Measurements from ENCODE around the gene DAAM1.

DNA sequence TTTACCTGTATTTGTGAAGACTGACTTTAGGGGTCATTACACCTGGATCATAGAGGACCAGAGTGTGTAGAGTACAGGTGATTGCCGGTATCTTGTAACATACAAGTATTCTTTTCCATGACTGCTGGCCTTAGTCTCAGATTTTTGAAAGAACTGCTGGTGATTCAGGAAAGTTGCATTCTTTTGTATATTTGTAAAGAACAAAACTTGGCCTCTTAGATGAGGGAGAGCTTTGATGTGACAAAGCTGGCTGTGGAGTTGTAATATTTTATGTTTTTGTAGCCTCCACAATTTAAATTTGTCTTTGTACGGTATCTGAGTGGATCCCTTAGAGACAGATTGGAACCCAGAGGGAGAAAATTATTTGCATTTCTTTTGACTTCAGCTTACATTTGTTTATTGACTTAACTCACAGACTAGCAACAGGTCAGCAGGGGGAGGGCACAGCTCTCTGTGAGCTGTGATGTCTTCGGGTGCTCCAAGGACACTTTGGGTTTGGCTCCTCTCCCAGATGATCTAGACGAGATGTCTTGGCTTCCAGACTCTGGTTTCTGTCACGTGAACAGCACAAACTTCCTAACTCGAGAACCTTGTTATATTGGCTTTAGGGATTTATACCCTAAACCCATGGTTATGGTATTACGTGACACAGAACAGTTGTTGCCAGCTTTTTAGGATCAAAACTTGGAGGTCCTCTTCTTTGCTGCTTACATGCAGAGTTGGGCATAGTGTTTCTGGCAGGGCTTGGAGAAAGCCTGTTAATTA is 65.9 kb downstream of the DAAM1 start:
- TF ChIP-seq, protein P1, sequence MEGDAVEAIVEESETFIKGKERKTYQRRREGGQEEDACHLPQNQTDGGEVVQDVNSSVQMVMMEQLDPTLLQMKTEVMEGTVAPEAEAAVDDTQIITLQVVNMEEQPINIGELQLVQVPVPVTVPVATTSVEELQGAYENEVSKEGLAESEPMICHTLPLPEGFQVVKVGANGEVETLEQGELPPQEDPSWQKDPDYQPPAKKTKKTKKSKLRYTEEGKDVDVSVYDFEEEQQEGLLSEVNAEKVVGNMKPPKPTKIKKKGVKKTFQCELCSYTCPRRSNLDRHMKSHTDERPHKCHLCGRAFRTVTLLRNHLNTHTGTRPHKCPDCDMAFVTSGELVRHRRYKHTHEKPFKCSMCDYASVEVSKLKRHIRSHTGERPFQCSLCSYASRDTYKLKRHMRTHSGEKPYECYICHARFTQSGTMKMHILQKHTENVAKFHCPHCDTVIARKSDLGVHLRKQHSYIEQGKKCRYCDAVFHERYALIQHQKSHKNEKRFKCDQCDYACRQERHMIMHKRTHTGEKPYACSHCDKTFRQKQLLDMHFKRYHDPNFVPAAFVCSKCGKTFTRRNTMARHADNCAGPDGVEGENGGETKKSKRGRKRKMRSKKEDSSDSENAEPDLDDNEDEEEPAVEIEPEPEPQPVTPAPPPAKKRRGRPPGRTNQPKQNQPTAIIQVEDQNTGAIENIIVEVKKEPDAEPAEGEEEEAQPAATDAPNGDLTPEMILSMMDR (conservative IDR thresholded peaks at IDR 0.05; ENCODE audit: low read depth, low read length), result no peak
- TF ChIP-seq EZH2 (IDR thresholded peaks at IDR 0.05; ENCODE audit: borderline replicate concordance, low read depth, low read length, poor library complexity, severe bottlenecking), result no peak
